Activated CD8-positive, alpha-beta memory T cell treated with anti-CD3 and anti-CD28 coated beads, Interleukin-2, amount 10 ng/mL, durations not matched to agents 7 days and 5 days (primary cell): ENCODE measurements around the gene RPS6KA2. TPM values are rescaled to one million over a fixed set of nuclear protein-coding genes. Genes with fewer than 3 reads are reported as not detected.

ENCODE experiments used
- ATAC-seq: fragments of 150-1000 bp; cut with Tn5 transposase; one replicate; pipeline ENCODE4 v1.10.0; 2021; ENCODE audit warnings: moderate library complexity
- CTCF ChIA-PET: fragments of 350-600 bp; sonication (Branson Sonifier 250); formaldehyde crosslinking; loops from one replicate; lab custom pipeline; 2021; ENCODE audit warnings: antibody characterized with exemption; lab: Charles Lee
- DNase-seq: peaks from one replicate; pipeline ENCODE4 v3.0.0-alpha.2; 2020
- H3K27ac Mint-ChIP-seq: one replicate; pipeline ENCODE4 v1.8.0; 2021; ENCODE audit warnings: mild to moderate bottlenecking, mixed read lengths
- H3K27me3 Mint-ChIP-seq: one replicate; pipeline ENCODE4 v1.8.0; 2021; ENCODE audit warnings: mixed read lengths
- H3K36me3 Mint-ChIP-seq: one replicate; pipeline ENCODE4 v1.8.0; 2021; ENCODE audit warnings: mild to moderate bottlenecking, mixed read lengths
- H3K4me1 Mint-ChIP-seq: one replicate; pipeline ENCODE4 v1.8.0; 2021; ENCODE audit warnings: mixed read lengths
- H3K4me3 Mint-ChIP-seq: one replicate; pipeline ENCODE4 v1.8.0; 2021; ENCODE audit warnings: mild to moderate bottlenecking, moderate library complexity, mixed read lengths
- H3K9me3 Mint-ChIP-seq: one replicate; pipeline ENCODE4 v1.8.0; 2022; ENCODE audit warnings: low read depth, mixed read lengths
- total RNA-seq, 2 experiments: library from RNA; stranded (reverse); gene quantifications; one replicate each; pipeline ENCODE4 v1.2.3, GENCODE V29; 2021

Gene RPS6KA2
- total RNA-seq, 2 experiments from 2014 or later = 4.5 to 5.4 TPM

- H3K9me3 Mint-ChIP-seq = peaks cover 5% of the 10 kb centered on the region
- peak overlapping the region; percentile 60 for H3K4me3 Mint-ChIP-seq
- CTCF ChIA-PET = interaction anchor here (1.1 to 1.3 kb wide), 3 partner anchors 23 to 175 kb away, joined by 3 read pairs; no protein-coding TSS in a partner anchor
Observed at GRCh38 chr6:166488076-166488685, 138.9 kb downstream of the RPS6KA2 start.

GRCh38 chr6:166487148-166487547, 139.9 kb downstream of the RPS6KA2 start:
- Mint-ChIP-seq H3K27ac (peak overlapping the region; percentile 91), H3K9me3 (peaks cover 5% of the 10 kb centered on the region), H3K4me1 (peaks cover 19% of the 10 kb centered on the region), H3K36me3 (peaks cover 13% of the 10 kb centered on the region), H3K27me3 (no peaks in the 10 kb centered on the region), H3K4me3 (no peak overlapping the region)
- no peak for DNase-seq
- ATAC-seq = no peak
- CTCF ChIA-PET = no interaction called here

More at GRCh38 chr6:166488076-166488685, 138.9 kb downstream of the RPS6KA2 start:
- peak; percentile 88 for DNase-seq
- Mint-ChIP-seq H3K27ac (peak overlapping the region; percentile 91), H3K36me3 (peaks cover 13% of the 10 kb centered on the region), H3K4me1 (peaks cover 19% of the 10 kb centered on the region), H3K27me3 (no peaks in the 10 kb centered on the region)
- peak; percentile 98 for ATAC-seq

- Mint-ChIP-seq H3K27me3 (no peaks in the 10 kb centered on the region), H3K27ac (no peak overlapping the region), H3K9me3 (peaks cover 5% of the 10 kb centered on the region), H3K4me3 (no peak overlapping the region), H3K4me1 (peaks cover 19% of the 10 kb centered on the region), H3K36me3 (peaks cover 13% of the 10 kb centered on the region)
- no peak for ATAC-seq
- DNase-seq = no peak
- CTCF ChIA-PET = no interaction called here
Observed at GRCh38 chr6:166486536-166486880, 140.5 kb downstream of the RPS6KA2 start.

DNA sequence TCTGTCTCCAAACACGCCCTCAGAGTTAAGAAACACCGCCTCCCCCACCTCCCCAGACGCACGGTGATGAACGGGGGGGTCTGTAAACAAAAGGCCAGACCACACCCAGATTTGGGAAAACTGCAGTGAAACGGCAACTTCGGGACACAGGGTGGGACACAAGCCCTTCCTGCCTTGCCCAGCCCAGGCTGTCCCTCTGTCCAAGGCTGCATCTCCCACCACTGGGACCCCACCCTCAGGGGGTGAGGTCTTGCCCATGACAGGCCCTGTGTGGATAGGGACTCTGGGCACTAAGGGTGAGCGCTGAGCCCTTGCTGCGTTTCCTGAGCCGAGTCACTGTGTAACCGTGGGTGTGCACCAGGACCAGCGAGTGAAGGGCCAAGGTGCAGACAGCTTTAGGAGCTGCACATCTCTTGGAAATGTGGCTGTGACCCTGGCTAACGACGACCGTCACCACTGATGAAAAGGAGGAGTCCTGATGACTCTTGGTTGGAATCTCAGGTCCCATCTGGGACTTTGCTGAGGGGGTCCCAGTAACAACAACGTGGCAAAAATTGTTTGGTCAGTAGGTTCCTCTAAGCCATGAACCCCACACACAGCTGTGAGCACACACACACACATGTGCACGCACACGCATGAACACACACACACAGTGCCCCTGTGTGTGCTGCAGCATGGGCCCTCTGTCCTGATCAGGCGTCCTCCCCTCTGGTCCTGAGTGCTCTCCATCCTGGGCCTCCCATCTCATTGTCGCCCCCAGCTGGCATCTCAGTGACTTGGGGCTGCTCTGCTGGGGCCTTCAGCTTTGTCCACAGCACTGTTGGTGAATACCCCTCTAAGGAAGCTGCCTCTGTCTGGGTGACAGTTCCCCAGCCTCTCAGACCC, 141.2 kb downstream of the RPS6KA2 start:
- DNase-seq (no peak), ATAC-seq (no peak)
- peaks cover 5% of the 10 kb centered on the region for H3K9me3 Mint-ChIP-seq
- no peak overlapping the region for H3K27ac Mint-ChIP-seq
- CTCF ChIA-PET = no interaction called here
- H3K4me1 Mint-ChIP-seq = peaks cover 19% of the 10 kb centered on the region
- H3K27me3 Mint-ChIP-seq = no peaks in the 10 kb centered on the region
- no peak overlapping the region for H3K4me3 Mint-ChIP-seq
- peaks cover 13% of the 10 kb centered on the region for H3K36me3 Mint-ChIP-seq

DNA sequence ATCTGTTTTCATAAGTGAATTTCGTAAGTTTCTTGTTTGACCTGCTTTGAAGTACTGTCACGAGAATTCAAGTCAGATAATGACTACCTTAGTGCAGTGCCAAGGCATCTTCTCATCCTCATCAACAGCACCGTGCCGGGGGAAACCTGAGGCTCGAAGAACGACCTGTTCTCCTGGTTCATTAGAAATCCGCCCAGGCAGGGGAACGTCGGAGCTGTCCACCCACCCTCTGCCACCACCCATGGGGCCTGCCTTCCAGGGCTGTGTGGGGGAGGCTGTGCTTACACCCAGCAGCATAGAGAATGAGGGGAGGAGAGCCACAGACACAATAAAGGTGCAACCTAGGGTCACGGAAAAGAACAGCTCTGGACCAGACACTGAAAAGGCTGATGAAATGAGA, 142.2 kb downstream of the RPS6KA2 start:
- ATAC-seq = no peak
- CTCF ChIA-PET = no interaction called here
- H3K36me3 Mint-ChIP-seq = peaks cover 13% of the 10 kb centered on the region
- no peak for DNase-seq
- peaks cover 5% of the 10 kb centered on the region for H3K9me3 Mint-ChIP-seq
- no peak overlapping the region for H3K27ac Mint-ChIP-seq
- H3K4me1 Mint-ChIP-seq = peaks cover 19% of the 10 kb centered on the region
- no peak overlapping the region for H3K4me3 Mint-ChIP-seq
- no peaks in the 10 kb centered on the region for H3K27me3 Mint-ChIP-seq

DNA sequence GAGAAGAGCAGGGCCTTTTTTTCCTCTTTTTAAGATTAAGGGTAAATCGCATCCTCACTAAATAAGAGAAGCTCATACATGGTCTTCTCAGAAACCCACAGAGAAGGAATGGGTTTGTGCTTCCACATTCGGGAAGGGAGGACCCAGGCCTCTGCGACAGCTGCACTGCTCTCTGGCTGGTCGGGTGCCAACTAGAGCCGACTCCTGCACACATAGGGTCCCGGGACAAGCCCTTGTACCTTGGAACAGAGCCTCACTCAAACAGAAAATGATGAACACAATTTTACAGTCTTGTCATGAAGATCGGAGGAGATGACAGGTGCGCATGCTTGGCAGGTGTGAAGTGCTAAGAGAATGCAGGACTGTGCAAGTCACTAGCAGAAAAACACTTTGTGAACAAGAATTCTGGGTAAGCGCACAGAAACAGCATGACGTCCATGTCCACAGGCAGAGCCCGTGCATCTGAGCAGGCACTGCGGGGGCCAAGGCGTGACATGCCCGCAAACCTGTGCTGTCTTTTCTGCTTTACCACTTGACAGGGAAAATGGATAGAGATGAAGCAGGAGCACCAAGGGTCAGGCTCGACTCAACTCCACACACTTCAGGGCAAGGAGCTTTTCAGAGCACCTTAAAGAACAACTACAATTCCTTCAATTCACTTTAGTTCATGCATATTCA, 143.3 kb downstream of the RPS6KA2 start:
- peaks cover 13% of the 10 kb centered on the region for H3K36me3 Mint-ChIP-seq
- ATAC-seq (no peak), DNase-seq (no peak)
- H3K4me1 Mint-ChIP-seq = peaks cover 16% of the 10 kb centered on the region
- H3K9me3 Mint-ChIP-seq = peaks cover 5% of the 10 kb centered on the region
- no peak overlapping the region for H3K4me3 Mint-ChIP-seq
- no peak overlapping the region for H3K27ac Mint-ChIP-seq
- no peaks in the 10 kb centered on the region for H3K27me3 Mint-ChIP-seq
- CTCF ChIA-PET = no interaction called here

GRCh38 chr6:166483026-166483425, 144.0 kb downstream of the RPS6KA2 start:
- CTCF ChIA-PET = no interaction called here
- Mint-ChIP-seq H3K27me3 (no peaks in the 10 kb centered on the region), H3K9me3 (peaks cover 5% of the 10 kb centered on the region), H3K4me1 (peaks cover 10% of the 10 kb centered on the region), H3K4me3 (no peak overlapping the region), H3K27ac (no peak overlapping the region), H3K36me3 (peaks cover 9% of the 10 kb centered on the region)
- no peak for ATAC-seq
- no peak for DNase-seq

DNA sequence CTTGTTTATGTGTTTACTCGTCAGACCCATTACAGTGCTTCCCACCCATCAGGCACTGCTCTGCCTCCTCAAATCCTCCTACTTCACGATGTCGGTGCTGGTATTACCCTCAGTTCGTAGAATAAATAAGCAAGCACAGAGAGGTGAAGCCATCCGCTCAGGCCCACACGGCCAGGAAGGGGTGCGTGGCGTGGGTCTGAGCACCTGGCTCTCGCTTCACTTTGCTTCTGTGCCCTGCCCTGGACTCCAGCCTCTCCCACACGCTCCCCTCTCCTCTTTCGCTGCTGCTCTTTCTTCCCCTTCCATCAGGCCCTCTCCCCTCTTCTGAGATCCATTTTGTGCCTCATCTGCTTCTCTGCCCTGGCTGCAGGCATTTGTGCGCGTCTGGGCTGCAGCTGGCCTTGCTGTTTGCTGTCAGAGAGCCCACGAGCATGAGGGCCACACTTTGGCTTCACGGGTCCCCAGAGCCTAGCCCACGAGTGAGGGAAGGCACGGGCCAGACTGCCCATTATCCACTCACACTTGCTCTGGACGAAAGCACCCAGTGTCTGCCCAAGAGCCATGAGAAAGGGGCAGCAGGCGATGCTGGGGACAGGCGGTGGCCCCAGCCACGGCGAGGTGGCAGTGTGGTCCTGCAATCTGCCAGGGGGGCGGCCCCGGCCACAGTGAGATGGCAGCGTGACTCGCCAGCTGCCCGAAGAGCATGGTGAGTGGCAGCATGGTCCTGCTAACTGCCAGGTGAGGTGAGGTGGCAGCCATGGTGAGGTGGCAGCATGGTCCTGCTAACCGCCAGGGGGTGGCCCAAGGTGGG, 148.1 kb downstream of the RPS6KA2 start:
- CTCF ChIA-PET = no interaction called here
- no peak for ATAC-seq
- Mint-ChIP-seq H3K27ac (no peak overlapping the region), H3K27me3 (no peaks in the 10 kb centered on the region), H3K4me3 (no peak overlapping the region), H3K4me1 (peaks cover 1% of the 10 kb centered on the region), H3K36me3 (no peaks in the 10 kb centered on the region), H3K9me3 (no peaks in the 10 kb centered on the region)
- DNase-seq = no peak

DNA sequence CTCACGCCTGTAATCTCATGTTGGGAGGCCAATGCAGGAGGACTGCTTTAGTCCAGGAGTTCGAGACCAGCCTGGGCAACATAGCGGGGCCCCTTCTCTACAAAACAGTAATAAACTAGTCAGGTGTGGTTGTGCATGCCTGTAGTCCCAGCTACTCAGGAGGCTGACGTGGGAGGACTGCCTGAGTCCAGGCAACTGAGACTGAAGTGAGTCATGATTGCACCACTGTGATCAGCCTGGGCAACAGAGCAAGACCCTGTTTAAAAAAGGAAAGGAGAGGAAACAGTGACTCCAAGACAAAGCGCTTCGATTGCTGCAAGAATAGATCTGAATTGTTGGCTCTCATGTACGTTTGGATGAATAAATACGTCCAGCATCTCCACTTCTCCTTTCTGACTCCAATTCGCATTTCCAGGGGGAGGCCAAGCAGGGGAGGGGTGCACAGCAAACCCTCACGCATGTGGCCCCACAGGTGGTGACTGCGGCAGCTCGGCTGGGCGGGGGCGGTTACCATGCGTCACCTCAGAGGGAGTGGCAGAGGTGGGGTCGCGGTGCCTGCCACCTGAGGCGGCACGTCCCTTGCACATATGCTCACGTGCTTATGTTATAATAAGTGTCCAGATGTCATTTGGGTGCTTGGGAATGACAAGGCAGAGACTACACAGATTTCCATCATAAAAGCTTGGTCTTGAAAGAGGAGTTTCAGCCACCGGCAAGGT, 149.2 kb downstream of the RPS6KA2 start:
- H3K27me3 Mint-ChIP-seq = no peaks in the 10 kb centered on the region
- ATAC-seq = no peak
- H3K4me1 Mint-ChIP-seq = peaks cover 1% of the 10 kb centered on the region
- no peak overlapping the region for H3K4me3 Mint-ChIP-seq
- H3K9me3 Mint-ChIP-seq = no peaks in the 10 kb centered on the region
- CTCF ChIA-PET = no interaction called here
- H3K36me3 Mint-ChIP-seq = no peaks in the 10 kb centered on the region
- DNase-seq = no peak
- H3K27ac Mint-ChIP-seq = no peak overlapping the region

DNA sequence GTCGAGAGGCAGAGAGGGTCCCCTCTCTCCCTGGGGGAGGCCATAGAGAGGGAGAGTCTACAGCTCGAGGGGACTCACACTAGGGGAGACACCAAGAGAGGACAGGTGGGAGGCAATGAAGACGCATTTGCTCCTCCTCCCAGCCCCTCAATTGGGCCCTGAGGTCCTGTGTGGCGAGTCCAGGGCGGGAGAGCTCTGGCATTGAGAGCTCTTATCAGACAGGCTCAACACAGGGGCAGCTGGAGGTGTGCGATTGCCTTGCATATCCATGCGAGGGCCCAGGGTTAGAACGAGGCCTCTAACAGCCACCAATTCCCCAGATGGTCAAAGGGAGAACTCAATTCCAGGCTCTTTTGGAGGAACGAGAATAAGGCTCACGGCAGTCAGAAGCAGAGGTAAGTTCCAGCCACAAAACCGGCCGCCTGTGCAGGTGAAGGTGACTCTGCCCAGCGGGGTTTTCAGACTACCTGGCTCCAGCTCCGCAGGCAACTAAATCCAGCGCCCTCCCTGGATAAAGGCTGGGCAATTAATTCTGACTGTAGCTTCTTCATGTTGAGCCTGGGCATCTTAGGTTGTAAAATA, 150.3 kb downstream of the RPS6KA2 start:
- Mint-ChIP-seq H3K27ac (no peak overlapping the region), H3K4me3 (no peak overlapping the region), H3K27me3 (no peaks in the 10 kb centered on the region), H3K4me1 (peaks cover 1% of the 10 kb centered on the region), H3K36me3 (no peaks in the 10 kb centered on the region), H3K9me3 (no peaks in the 10 kb centered on the region)
- ATAC-seq (no peak), DNase-seq (no peak)
- CTCF ChIA-PET = interaction anchor here (1.2 kb wide), 1 partner anchor 96 kb away, joined by 3 read pairs; no protein-coding TSS in a partner anchor

- no peaks in the 10 kb centered on the region for H3K9me3 Mint-ChIP-seq
- H3K4me1 Mint-ChIP-seq = peaks cover 1% of the 10 kb centered on the region
- no peak overlapping the region for H3K27ac Mint-ChIP-seq
- no peak overlapping the region for H3K4me3 Mint-ChIP-seq
- no peaks in the 10 kb centered on the region for H3K36me3 Mint-ChIP-seq
- ATAC-seq = no peak
- DNase-seq = no peak
- CTCF ChIA-PET = interaction anchor here (1.2 kb wide), 1 partner anchor 95 kb away, joined by 3 read pairs; no protein-coding TSS in a partner anchor
- H3K27me3 Mint-ChIP-seq = no peaks in the 10 kb centered on the region
Observed at GRCh38 chr6:166476061-166476591, 150.9 kb downstream of the RPS6KA2 start.
